Measurements from ENCODE around the gene TGFA. TPM values are rescaled to one million over a fixed set of nuclear protein-coding genes. Genes with fewer than 3 reads are reported as not detected.

Gene TGFA
- total RNA-seq, 1 donor from 2014 or later: 4.7 TPM

DNA sequence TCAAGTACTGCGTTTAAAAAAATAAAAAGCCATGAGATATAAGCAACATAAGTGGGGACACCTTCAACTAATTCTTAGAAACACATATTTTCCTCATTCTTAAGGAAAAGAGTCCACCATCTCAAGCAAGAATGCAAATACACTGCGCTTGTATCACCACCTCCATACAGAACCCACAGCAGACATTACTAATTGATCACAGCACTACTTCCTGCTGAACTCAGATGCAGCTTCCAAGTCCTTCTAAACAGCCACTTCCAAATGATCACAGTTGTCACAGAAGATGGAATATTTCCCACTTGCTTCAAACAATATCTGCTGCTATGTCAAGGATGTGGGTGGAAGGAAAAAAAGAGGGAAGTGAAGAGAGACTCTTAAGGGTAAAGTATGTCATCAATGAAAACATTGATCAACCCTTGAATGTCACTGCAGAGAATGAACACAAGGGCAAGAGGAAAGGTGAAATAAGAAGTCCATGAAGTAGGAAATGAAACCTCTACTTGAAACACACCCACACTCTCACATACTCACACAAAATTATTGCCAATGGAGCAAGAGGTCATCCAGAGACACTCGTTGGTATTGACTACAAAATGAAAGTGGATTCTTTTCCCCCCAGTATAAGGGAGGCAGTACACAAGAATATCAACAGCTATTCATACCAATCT lies 22.1 kb downstream of the TGFA start:
- Mint-ChIP-seq H3K36me3 (ENCODE audit: low read depth, unreplicated experiment) (no peaks in the 10 kb centered on the region), H3K27ac (ENCODE audit: unreplicated experiment) (no peak overlapping the region), H3K27me3 (ENCODE audit: unreplicated experiment) (no peaks in the 10 kb centered on the region), H3K9me3 (ENCODE audit: unreplicated experiment) (no peaks in the 10 kb centered on the region), H3K4me1 (ENCODE audit: unreplicated experiment) (no peaks in the 10 kb centered on the region), H3K4me3 (ENCODE audit: unreplicated experiment) (no peak overlapping the region)
- TF ChIP-seq, protein P1, sequence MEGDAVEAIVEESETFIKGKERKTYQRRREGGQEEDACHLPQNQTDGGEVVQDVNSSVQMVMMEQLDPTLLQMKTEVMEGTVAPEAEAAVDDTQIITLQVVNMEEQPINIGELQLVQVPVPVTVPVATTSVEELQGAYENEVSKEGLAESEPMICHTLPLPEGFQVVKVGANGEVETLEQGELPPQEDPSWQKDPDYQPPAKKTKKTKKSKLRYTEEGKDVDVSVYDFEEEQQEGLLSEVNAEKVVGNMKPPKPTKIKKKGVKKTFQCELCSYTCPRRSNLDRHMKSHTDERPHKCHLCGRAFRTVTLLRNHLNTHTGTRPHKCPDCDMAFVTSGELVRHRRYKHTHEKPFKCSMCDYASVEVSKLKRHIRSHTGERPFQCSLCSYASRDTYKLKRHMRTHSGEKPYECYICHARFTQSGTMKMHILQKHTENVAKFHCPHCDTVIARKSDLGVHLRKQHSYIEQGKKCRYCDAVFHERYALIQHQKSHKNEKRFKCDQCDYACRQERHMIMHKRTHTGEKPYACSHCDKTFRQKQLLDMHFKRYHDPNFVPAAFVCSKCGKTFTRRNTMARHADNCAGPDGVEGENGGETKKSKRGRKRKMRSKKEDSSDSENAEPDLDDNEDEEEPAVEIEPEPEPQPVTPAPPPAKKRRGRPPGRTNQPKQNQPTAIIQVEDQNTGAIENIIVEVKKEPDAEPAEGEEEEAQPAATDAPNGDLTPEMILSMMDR (IDR thresholded peaks at IDR 0.05; ENCODE audit: unreplicated experiment): no peak
- DNase-seq (ENCODE audit: low spot score): no peak

DNA sequence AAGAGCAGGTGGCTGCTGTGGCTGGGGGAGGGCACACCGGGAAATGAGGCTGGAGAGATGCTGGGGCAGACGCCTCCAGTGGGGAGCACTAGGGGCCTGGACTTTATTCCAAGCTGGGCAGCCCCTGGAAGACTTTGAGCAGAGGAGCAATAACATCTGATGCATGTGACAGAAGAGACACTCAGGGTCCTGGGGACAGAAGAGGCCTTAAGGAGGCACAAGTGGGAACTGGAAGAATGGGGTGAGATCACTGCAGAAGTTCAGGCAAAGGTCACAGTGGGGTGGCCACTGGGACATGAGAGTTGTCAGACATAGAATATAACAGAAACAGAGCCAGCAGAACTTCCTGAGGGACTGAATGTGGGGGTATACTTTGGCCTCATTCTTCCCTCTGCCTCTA lies 24.0 kb downstream of the TGFA start:
- Mint-ChIP-seq H3K27me3 (ENCODE audit: unreplicated experiment) (no peaks in the 10 kb centered on the region), H3K36me3 (ENCODE audit: low read depth, unreplicated experiment) (no peaks in the 10 kb centered on the region), H3K4me3 (ENCODE audit: unreplicated experiment) (no peak overlapping the region), H3K4me1 (ENCODE audit: unreplicated experiment) (no peaks in the 10 kb centered on the region), H3K27ac (ENCODE audit: unreplicated experiment) (no peak overlapping the region), H3K9me3 (ENCODE audit: unreplicated experiment) (no peaks in the 10 kb centered on the region)
- TF ChIP-seq, protein P1 (IDR thresholded peaks at IDR 0.05; ENCODE audit: unreplicated experiment): no peak
- no peak for DNase-seq (ENCODE audit: low spot score)

DNA sequence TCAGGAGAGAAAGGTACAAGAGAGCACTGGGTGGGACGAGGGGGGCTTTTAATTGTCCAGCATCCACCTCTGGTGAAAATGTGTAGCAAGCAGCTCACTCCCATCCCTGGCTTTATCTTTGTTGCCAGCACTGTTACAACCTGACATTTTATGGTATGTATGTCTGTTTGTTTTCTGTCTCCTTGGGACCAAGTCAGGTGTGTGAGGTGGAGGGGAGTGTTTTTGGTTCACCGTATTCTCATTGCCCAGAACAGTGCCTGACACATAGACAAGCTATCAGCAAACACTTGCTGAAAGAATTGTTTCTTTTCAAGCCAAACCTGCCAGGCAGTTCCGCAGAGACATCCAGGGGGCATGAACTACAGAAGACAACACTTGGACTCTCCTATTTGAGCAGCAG lies 24.7 kb downstream of the TGFA start:
- Mint-ChIP-seq H3K4me3 (ENCODE audit: unreplicated experiment) (no peak overlapping the region), H3K36me3 (ENCODE audit: low read depth, unreplicated experiment) (no peaks in the 10 kb centered on the region), H3K9me3 (ENCODE audit: unreplicated experiment) (no peaks in the 10 kb centered on the region), H3K4me1 (ENCODE audit: unreplicated experiment) (peaks cover 6% of the 10 kb centered on the region), H3K27ac (ENCODE audit: unreplicated experiment) (no peak overlapping the region), H3K27me3 (ENCODE audit: unreplicated experiment) (no peaks in the 10 kb centered on the region)
- TF ChIP-seq, protein P1 (IDR thresholded peaks at IDR 0.05; ENCODE audit: unreplicated experiment): no peak
- DNase-seq (ENCODE audit: low spot score): no peak

DNA sequence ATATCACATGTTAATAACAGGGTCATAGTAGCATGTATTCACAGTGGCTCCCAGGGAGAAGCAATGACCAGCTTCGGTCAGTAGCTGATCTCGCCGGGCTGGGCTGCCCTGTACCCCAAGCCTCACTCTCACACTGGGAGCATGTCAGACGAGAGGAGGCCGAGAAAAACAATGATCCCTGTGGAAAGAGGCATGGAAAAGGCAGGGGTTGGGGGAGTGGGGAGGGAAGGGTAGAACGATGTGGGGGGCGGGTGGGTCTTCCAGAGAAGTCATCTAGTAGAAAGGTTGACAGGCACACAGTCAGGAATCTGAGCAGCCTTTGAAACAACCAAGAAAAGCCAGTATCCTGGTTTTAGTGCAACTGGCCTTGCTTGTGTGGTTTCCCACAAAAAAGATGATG lies 25.4 kb downstream of the TGFA start:
- no peaks in the 10 kb centered on the region for H3K27me3 Mint-ChIP-seq (ENCODE audit: unreplicated experiment)
- no peak overlapping the region for H3K4me3 Mint-ChIP-seq (ENCODE audit: unreplicated experiment)
- no peaks in the 10 kb centered on the region for H3K36me3 Mint-ChIP-seq (ENCODE audit: low read depth, unreplicated experiment)
- no peaks in the 10 kb centered on the region for H3K9me3 Mint-ChIP-seq (ENCODE audit: unreplicated experiment)
- H3K27ac Mint-ChIP-seq (ENCODE audit: unreplicated experiment): no peak overlapping the region
- TF ChIP-seq, protein P1 (IDR thresholded peaks at IDR 0.05; ENCODE audit: unreplicated experiment): no peak
- peaks cover 12% of the 10 kb centered on the region for H3K4me1 Mint-ChIP-seq (ENCODE audit: unreplicated experiment)
- no peak for DNase-seq (ENCODE audit: low spot score)

DNA sequence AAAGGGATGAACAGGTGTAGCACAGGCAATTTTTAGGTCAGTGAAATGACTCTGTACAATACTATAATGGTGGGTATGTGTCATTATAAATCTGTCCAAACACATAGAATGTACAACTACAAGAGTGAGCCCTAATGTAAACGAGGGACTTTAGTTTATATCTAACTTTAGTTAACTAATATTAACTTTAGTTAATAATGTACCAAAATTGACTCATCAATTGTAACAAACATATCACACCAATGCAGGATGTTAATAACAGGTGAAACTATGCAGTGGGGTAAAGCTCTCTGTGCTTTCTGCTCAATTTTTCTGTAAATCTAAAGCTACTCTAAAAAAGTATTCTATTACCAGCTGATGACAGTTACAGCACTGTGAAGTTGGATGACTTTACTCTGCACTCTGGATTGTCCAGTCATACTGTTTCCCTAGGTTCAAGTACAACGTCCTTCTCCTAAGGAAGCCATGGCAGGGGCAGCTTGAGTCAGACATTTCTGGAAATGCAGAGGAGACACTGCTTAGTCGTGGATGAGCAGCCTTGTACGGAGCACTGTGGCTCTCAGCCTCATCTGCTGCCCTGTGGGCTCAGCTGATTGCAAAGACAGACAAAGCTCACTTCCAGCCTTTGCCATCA lies 26.1 kb downstream of the TGFA start:
- Mint-ChIP-seq H3K36me3 (ENCODE audit: low read depth, unreplicated experiment) (no peaks in the 10 kb centered on the region), H3K4me3 (ENCODE audit: unreplicated experiment) (no peak overlapping the region), H3K27ac (ENCODE audit: unreplicated experiment) (no peak overlapping the region), H3K4me1 (ENCODE audit: unreplicated experiment) (peaks cover 15% of the 10 kb centered on the region), H3K27me3 (ENCODE audit: unreplicated experiment) (no peaks in the 10 kb centered on the region), H3K9me3 (ENCODE audit: unreplicated experiment) (no peaks in the 10 kb centered on the region)
- TF ChIP-seq, protein P1 (IDR thresholded peaks at IDR 0.05; ENCODE audit: unreplicated experiment): no peak
- no peak for DNase-seq (ENCODE audit: low spot score)

All from endothelial cell (in vitro differentiated cells).